NCI-H446 (cell line): ENCODE data around the gene NEUROD2.
"Not testable (repeated sequence)": the region's sequence is repeated elsewhere in the genome, so short reads cannot be mapped to it uniquely, and the experiment has no call there.

Experiments used
- DNase-seq, 2 experiments: peaks; one replicate each; lab custom pipeline; 2025; lab: John Stamatoyannopoulos, UW

NEUROD2 gene

GRCh38 chr17:39602533-39603303, 5.0 kb downstream of the NEUROD2 start:
- no peak for DNase-seq

GRCh38 chr17:39601758-39602532, 5.8 kb downstream of the NEUROD2 start:
- DNase-seq = no peak

- DNase-seq = no peak
Observed at GRCh38 chr17:39600997-39601597, 6.6 kb downstream of the NEUROD2 start.

GRCh38 chr17:39600288-39600996, 7.3 kb downstream of the NEUROD2 start:
- no peak for DNase-seq

- DNase-seq = no peak
Observed at GRCh38 chr17:39599665-39600231, 8.0 kb downstream of the NEUROD2 start.

- peak in 1 of 2 experiments; percentile 46 for DNase-seq
Observed at GRCh38 chr17:39599004-39599664, 8.6 kb downstream of the NEUROD2 start.

- no peak for DNase-seq
Observed at GRCh38 chr17:39598630-39599003, 9.1 kb downstream of the NEUROD2 start.

GRCh38 chr17:39598047-39598481, 9.7 kb downstream of the NEUROD2 start:
- DNase-seq = peak in 1 of 2 experiments; percentile 24

- DNase-seq = peak in 1 of 2 experiments; percentile 76
Observed at GRCh38 chr17:39597372-39598046, 10.2 kb downstream of the NEUROD2 start.

GRCh38 chr17:39596543-39597267, 11.0 kb downstream of the NEUROD2 start:
- no peak for DNase-seq

- DNase-seq = no peak
Observed at GRCh38 chr17:39595928-39596510, 11.7 kb downstream of the NEUROD2 start.

- no peak for DNase-seq
Observed at GRCh38 chr17:39595294-39595693, 12.4 kb downstream of the NEUROD2 start.

GRCh38 chr17:39593371-39593770, 14.3 kb downstream of the NEUROD2 start:
- DNase-seq = no peak

- DNase-seq = peak in 1 of 2 experiments; percentile 47
Observed at GRCh38 chr17:39591958-39592954, 15.5 kb downstream of the NEUROD2 start.

GRCh38 chr17:39590180-39590579, 17.5 kb downstream of the NEUROD2 start:
- DNase-seq = not testable (repeated sequence)

- no peak for DNase-seq
Observed at GRCh38 chr17:39582658-39583057, 25.1 kb downstream of the NEUROD2 start.

GRCh38 chr17:39581759-39582085, 26.0 kb downstream of the NEUROD2 start:
- DNase-seq = no peak

GRCh38 chr17:39581071-39581758, 26.5 kb downstream of the NEUROD2 start:
- no peak for DNase-seq
